MV-4-11 (cell line): ENCODE measurements around the gene PGGT1B.

ENCODE experiments used
- DNase-seq: peaks from one replicate; lab custom pipeline; 2025; lab: John Stamatoyannopoulos, UW

The PGGT1B gene

GRCh38 chr5:115262321-115263077 is at the start of gene PGGT1B:
PGGT1B (minus strand) TSS chr5:115262877; CDS start chr5:115262851, 26 bp downstream.
- peak; percentile 83 for DNase-seq

- peak; percentile 41 for DNase-seq
These were observed 47.2 kb upstream of the PGGT1B start for GRCh38 chr5:115309751-115310370.

- no peak for DNase-seq
These were observed 46.1 kb upstream of the PGGT1B start for GRCh38 chr5:115308815-115309214.

GRCh38 chr5:115306011-115306536 is 43.4 kb upstream of the PGGT1B start:
- no peak for DNase-seq

GRCh38 chr5:115304496-115304895 is 41.8 kb upstream of the PGGT1B start:
- DNase-seq: no peak

GRCh38 chr5:115298811-115299210 is 36.1 kb upstream of the PGGT1B start:
- DNase-seq: no peak

- DNase-seq: no peak
These were observed 34.4 kb upstream of the PGGT1B start for GRCh38 chr5:115297031-115297430.

GRCh38 chr5:115296124-115297022 is 33.7 kb upstream of the PGGT1B start, which contains the start of gene CCDC112:
CCDC112 (minus strand) TSS chr5:115296654; CDS start chr5:115296543, 111 bp downstream.
- peak; percentile 44 for DNase-seq

- DNase-seq: no peak
These were observed 33.1 kb upstream of the PGGT1B start for GRCh38 chr5:115295777-115296123.

GRCh38 chr5:115291397-115291796 is 28.7 kb upstream of the PGGT1B start:
- no peak for DNase-seq

GRCh38 chr5:115289104-115289503 is 26.4 kb upstream of the PGGT1B start:
- peak; percentile 86 for DNase-seq

GRCh38 chr5:115284021-115284420 is 21.3 kb upstream of the PGGT1B start:
- DNase-seq: peak; percentile 1

GRCh38 chr5:115282131-115282530 is 19.5 kb upstream of the PGGT1B start:
- DNase-seq: no peak

GRCh38 chr5:115274584-115274983 is 11.9 kb upstream of the PGGT1B start:
- peak; percentile 73 for DNase-seq

GRCh38 chr5:115272297-115272958 is 9.8 kb upstream of the PGGT1B start:
- DNase-seq: no peak

- DNase-seq: peak; percentile 84
These were observed 8.8 kb upstream of the PGGT1B start for GRCh38 chr5:115271295-115272050.

- DNase-seq: no peak
These were observed 4.9 kb upstream of the PGGT1B start for GRCh38 chr5:115267617-115268016.

- no peak for DNase-seq
These were observed 2.5 kb upstream of the PGGT1B start for GRCh38 chr5:115265220-115265619.

GRCh38 chr5:115264786-115265185 is 2.1 kb upstream of the PGGT1B start:
- no peak for DNase-seq

- no peak for DNase-seq
These were observed 352 bp upstream of the PGGT1B start for GRCh38 chr5:115263078-115263380.

GRCh38 chr5:115262011-115262320 is 711 bp downstream of the PGGT1B start:
- DNase-seq: no peak
